IMR-90 (cell line): ENCODE results near the gene CACNA2D1.

Source experiments
- POLR2A ChIP-seq: IDR thresholded peaks from 2 replicates; pipeline ENCODE4 v1.6.1; 2012; ENCODE audit warnings: mild to moderate bottlenecking, low read depth, low read length
- RCOR1 ChIP-seq: IDR thresholded peaks from 2 replicates; pipeline ENCODE4 v1.6.1; 2012; ENCODE audit warnings: mild to moderate bottlenecking, low read length, improper control_type of control experiment; ENCODE audit not compliant: insufficient replicate concordance
- TF ChIP-seq, protein P1 (sequence below): conservative IDR thresholded peaks from 2 replicates; pipeline ENCODE4 v1.5.1; 2012; ENCODE audit warnings: mild to moderate bottlenecking, low read depth, low read length, improper control_type of control experiment

- TF ChIP-seq, protein P1, sequence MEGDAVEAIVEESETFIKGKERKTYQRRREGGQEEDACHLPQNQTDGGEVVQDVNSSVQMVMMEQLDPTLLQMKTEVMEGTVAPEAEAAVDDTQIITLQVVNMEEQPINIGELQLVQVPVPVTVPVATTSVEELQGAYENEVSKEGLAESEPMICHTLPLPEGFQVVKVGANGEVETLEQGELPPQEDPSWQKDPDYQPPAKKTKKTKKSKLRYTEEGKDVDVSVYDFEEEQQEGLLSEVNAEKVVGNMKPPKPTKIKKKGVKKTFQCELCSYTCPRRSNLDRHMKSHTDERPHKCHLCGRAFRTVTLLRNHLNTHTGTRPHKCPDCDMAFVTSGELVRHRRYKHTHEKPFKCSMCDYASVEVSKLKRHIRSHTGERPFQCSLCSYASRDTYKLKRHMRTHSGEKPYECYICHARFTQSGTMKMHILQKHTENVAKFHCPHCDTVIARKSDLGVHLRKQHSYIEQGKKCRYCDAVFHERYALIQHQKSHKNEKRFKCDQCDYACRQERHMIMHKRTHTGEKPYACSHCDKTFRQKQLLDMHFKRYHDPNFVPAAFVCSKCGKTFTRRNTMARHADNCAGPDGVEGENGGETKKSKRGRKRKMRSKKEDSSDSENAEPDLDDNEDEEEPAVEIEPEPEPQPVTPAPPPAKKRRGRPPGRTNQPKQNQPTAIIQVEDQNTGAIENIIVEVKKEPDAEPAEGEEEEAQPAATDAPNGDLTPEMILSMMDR = no peak
- TF ChIP-seq POLR2A = no peak
- no peak for TF ChIP-seq RCOR1
Observed at GRCh38 chr7:82152858-82153257, 290.7 kb downstream of the CACNA2D1 start.
